Measurements from ENCODE around the gene ATAD5.
A peak's percentile ranks its signal among the peaks of the same experiment; 100 is the strongest.

Gene ATAD5

GRCh38 chr17:30933966-30934365 is 102.2 kb downstream of the ATAD5 start:
- peaks cover 4% of the 10 kb centered on the region for H3K4me1 Mint-ChIP-seq (ENCODE audit: low read depth)
- H3K9me3 Mint-ChIP-seq: no peaks in the 10 kb centered on the region
- H3K4me3 Mint-ChIP-seq: no peak overlapping the region
- H3K27me3 Mint-ChIP-seq (ENCODE audit: low read depth): no peaks in the 10 kb centered on the region
- H3K36me3 Mint-ChIP-seq (ENCODE audit: low read depth): peaks cover 1% of the 10 kb centered on the region
- H3K27ac Mint-ChIP-seq: no peak overlapping the region

- Mint-ChIP-seq H3K9me3 (no peaks in the 10 kb centered on the region), H3K4me3 (no peak overlapping the region), H3K4me1 (ENCODE audit: low read depth) (peaks cover 12% of the 10 kb centered on the region), H3K36me3 (ENCODE audit: low read depth) (peaks cover 1% of the 10 kb centered on the region), H3K27ac (peak overlapping the region; percentile 32), H3K27me3 (ENCODE audit: low read depth) (no peaks in the 10 kb centered on the region)
These were observed 107.4 kb downstream of the ATAD5 start for GRCh38 chr17:30939051-30939689.

DNA sequence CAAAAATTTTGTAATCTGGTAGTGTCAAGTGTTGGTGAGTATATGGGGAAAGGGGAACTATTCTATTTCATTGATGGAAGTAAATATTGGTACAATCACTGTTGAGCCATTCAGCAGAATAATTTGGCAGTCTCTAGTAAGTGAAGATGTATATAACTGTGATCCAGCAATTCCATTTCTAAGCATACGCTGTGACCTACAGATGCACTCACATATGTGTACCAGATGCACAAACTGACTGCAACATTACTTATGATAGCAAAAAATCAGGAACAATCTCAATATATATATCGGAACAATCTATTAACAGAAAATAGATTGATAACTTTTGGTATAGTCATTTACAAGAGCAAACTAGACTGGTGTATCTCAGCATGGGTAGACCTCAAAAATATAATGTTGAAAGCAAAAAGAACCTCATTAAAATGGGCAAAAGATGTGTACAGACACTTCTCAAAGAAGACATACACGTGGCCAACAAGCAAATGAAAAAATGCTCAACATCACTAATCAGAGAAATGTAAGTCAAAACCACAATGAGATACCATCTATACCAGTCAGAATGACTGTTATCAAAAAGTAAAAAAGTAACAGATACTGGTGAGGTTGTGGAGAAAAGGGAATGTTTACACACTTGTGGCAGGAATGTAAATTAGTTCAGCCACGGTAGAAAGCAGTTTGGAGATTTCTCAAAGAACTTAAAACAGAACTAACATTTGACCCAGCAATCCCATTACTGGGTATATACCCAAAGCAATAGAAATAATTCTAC is 110.7 kb downstream of the ATAD5 start:
- H3K27me3 Mint-ChIP-seq (ENCODE audit: low read depth): no peaks in the 10 kb centered on the region
- no peaks in the 10 kb centered on the region for H3K9me3 Mint-ChIP-seq
- H3K4me1 Mint-ChIP-seq (ENCODE audit: low read depth): peaks cover 12% of the 10 kb centered on the region
- no peak overlapping the region for H3K4me3 Mint-ChIP-seq
- peaks cover 1% of the 10 kb centered on the region for H3K36me3 Mint-ChIP-seq (ENCODE audit: low read depth)
- H3K27ac Mint-ChIP-seq: no peak overlapping the region

Measured in T-helper 1 cell treated with Interleukin-12 subunit alpha and Interleukin-12 subunit beta and Interleukin-4 antibody, amounts not matched to agents 30 μg/mL and 1 μg/mL, for 36 hours (primary cell).